Lower leg skin (tissue), 4 donors: Measurements from ENCODE around the gene PARN. TPM values are rescaled to one million over a fixed set of nuclear protein-coding genes. Genes with fewer than 3 reads are reported as not detected.
"Not testable (repeated sequence)": the region's sequence is repeated elsewhere in the genome, so short reads cannot be mapped to it uniquely, and the experiment has no call there.

ENCODE experiments used
- DNase-seq, 2 donors: peaks; one replicate each; pipeline ENCODE4 v3.0.0-alpha.2; 2019; ENCODE audit warnings: low spot score in 2 of 2
- H3K4me3 ChIP-seq: fragments of 200-600 bp; sonication (generic); 2 replicates; pipeline ENCODE4 v1.5.1; 2017; ENCODE audit warnings: mild to moderate bottlenecking, low read depth; ENCODE audit not compliant: poor library complexity, severe bottlenecking
- CTCF ChIP-seq, 3 donors: fragments of 450-650 bp; IDR thresholded peaks; one replicate each; pipeline ENCODE4 v1.5.1; 2016; ENCODE audit warnings: antibody characterized with exemption in 3 of 3, mild to moderate bottlenecking in 3 of 3, moderate library complexity in 2 of 3
- POLR2A ChIP-seq, 2 donors: fragments of 450-650 bp; IDR thresholded peaks; one replicate each; pipeline ENCODE4 v1.6.1; 2016 to 2017; ENCODE audit warnings: antibody characterized with exemption in 2 of 2, mild to moderate bottlenecking in 1 of 2, moderate library complexity in 1 of 2
- WGBS, 2 donors: methylation state at CpG; one replicate each; pipeline ENCODE4 v1.1.5; 2018; 5-methylcytosine and 5-hydroxymethylcytosine counted together
- intact Hi-C: fragments of 100-400 bp; cut with DNase I; formaldehyde crosslinking; loops from one replicate; pipeline ENCODE4 v1.15.0; 2023; ENCODE audit warnings: low total_unique reads
- total RNA-seq, 4 donors: library from RNA; depleted of rRNA; stranded (reverse); fragments of >200 nt; gene quantifications; one replicate each; pipeline ENCODE4 v1.1.0, GENCODE V29; 2016

PARN gene
- total RNA-seq, 4 donors from 2014 or later, result 23.4 to 28.7 (median 25.4) TPM

- no peak overlapping the region for H3K4me3 ChIP-seq
- intact Hi-C loops, result no loop called here
- TF ChIP-seq POLR2A (IDR thresholded peaks at IDR 0.05), result no peak
- no peak for TF ChIP-seq CTCF (IDR thresholded peaks at IDR 0.05)
- no peak for DNase-seq
- WGBS, 2 donors, result 91 to 94% methylated on average over 3 of the region's 3 CpGs
Observed at GRCh38 chr16:14416184-14416583, 213.9 kb downstream of the PARN start.

- no peak for DNase-seq
- intact Hi-C loops, result no loop called here
- WGBS, 2 donors, result 68 to 81% methylated on average over 7 of the region's 7 CpGs
- TF ChIP-seq CTCF (IDR thresholded peaks at IDR 0.05), result no peak
- no peak for TF ChIP-seq POLR2A (IDR thresholded peaks at IDR 0.05)
- H3K4me3 ChIP-seq, result no peak overlapping the region
Observed at GRCh38 chr16:14415291-14415690, 214.8 kb downstream of the PARN start.

GRCh38 chr16:14409563-14409962 is 220.5 kb downstream of the PARN start:
- 49 to 58% methylated on average over 5 of the region's 5 CpGs for WGBS, 2 donors
- intact Hi-C loops, result loop anchor here (10.0 kb wide), 1 partner anchor 105 kb away; no protein-coding TSS in a partner anchor
- TF ChIP-seq CTCF (IDR thresholded peaks at IDR 0.05), result no peak
- no peak for TF ChIP-seq POLR2A (IDR thresholded peaks at IDR 0.05)
- H3K4me3 ChIP-seq, result no peak overlapping the region
- peak; percentile 73 to 86 for DNase-seq

- H3K4me3 ChIP-seq, result no peak overlapping the region
- intact Hi-C loops, result loop anchor here (10.0 kb wide), 1 partner anchor 103 kb away; no protein-coding TSS in a partner anchor
- TF ChIP-seq POLR2A (IDR thresholded peaks at IDR 0.05), result no peak
- TF ChIP-seq CTCF (IDR thresholded peaks at IDR 0.05), result no peak
- no peak for DNase-seq
- 90 to 93% methylated on average over 2 of the region's 2 CpGs for WGBS, 2 donors
Observed at GRCh38 chr16:14407786-14408399, 222.2 kb downstream of the PARN start.

- DNase-seq, result peak in 1 of 2 donors; percentile 87
- no peak overlapping the region for H3K4me3 ChIP-seq
- WGBS, 2 donors, result 44 to 61% methylated on average over 26 to 31 of the region's 43 CpGs
Observed at GRCh38 chr16:14405611-14406537, 224.2 kb downstream of the PARN start.

GRCh38 chr16:14403001-14403389 is 227.1 kb downstream of the PARN start:
- not testable (repeated sequence) for H3K4me3 ChIP-seq, DNase-seq
- intact Hi-C loops, result loop anchor here (10.0 kb wide), 1 partner anchor 98 kb away; no protein-coding TSS in a partner anchor
- WGBS, 2 donors, result 74 to 82% methylated on average over 8 of the region's 8 CpGs

More at GRCh38 chr16:14405611-14406537, 224.2 kb downstream of the PARN start:
- no peak for TF ChIP-seq CTCF (IDR thresholded peaks at IDR 0.05)
- no peak for TF ChIP-seq POLR2A (IDR thresholded peaks at IDR 0.05)
- intact Hi-C loops, result loop anchor here (10.0 kb wide), 1 partner anchor 101 kb away; no protein-coding TSS in a partner anchor

- intact Hi-C loops, result loop anchor here (10.0 kb wide), 1 partner anchor 98 kb away; no protein-coding TSS in a partner anchor
- WGBS, 2 donors, result 82 to 84% methylated on average over 15 of the region's 15 CpGs
- not testable (repeated sequence) for DNase-seq, H3K4me3 ChIP-seq
Observed at GRCh38 chr16:14402114-14403000, 227.7 kb downstream of the PARN start.

- not testable (repeated sequence) for H3K4me3 ChIP-seq
- DNase-seq, result peak in 1 of 2 donors; percentile 87
- 39 to 68% methylated on average over 7 to 8 of the region's 8 CpGs for WGBS, 2 donors
- intact Hi-C loops, result loop anchor here (10.0 kb wide), 1 partner anchor 97 kb away; no protein-coding TSS in a partner anchor
Observed at GRCh38 chr16:14401711-14402061, 228.4 kb downstream of the PARN start.
